DND-41 (cell line): Measurements from ENCODE around the gene EPHB2.
"Not testable (repeated sequence)": the region's sequence is repeated elsewhere in the genome, so short reads cannot be mapped to it uniquely, and the experiment has no call there.

Source experiments
- CTCF ChIP-seq: IDR thresholded peaks from 2 replicates; pipeline ENCODE4 v1.5.1; 2012; ENCODE audit warnings: borderline replicate concordance, low read length, moderate library complexity, mild to moderate bottlenecking; ENCODE audit not compliant: poor library complexity, severe bottlenecking; ENCODE audit errors: extremely low read depth
- EZH2 ChIP-seq: IDR thresholded peaks from 3 replicates; pipeline ENCODE4 v1.6.1; 2012; ENCODE audit warnings: borderline replicate concordance, low read depth, mild to moderate bottlenecking, moderate library complexity, low read length, inconsistent platforms; ENCODE audit not compliant: severe bottlenecking

- TF ChIP-seq CTCF, EZH2: not testable (repeated sequence)
Measured at GRCh38 chr1:22945171-22945570, 234.5 kb downstream of the EPHB2 start.
